ENCODE results near the gene AGBL1.

AGBL1 gene

GRCh38 chr15:86555098-86555497 is 475.4 kb downstream of the AGBL1 start:
- ChIA-PET CTCF (no interaction called here), POLR2A (no interaction called here)
- no peak overlapping the region for H3K4me3 ChIP-seq (ENCODE audit: low read depth, low read length)
- DNase-seq (ENCODE audit: low read depth, low spot score) = no peak
- TF ChIP-seq CTCF (IDR thresholded peaks at IDR 0.05; ENCODE audit: insufficient read depth, low read length, missing control alignments) = no peak

DNA sequence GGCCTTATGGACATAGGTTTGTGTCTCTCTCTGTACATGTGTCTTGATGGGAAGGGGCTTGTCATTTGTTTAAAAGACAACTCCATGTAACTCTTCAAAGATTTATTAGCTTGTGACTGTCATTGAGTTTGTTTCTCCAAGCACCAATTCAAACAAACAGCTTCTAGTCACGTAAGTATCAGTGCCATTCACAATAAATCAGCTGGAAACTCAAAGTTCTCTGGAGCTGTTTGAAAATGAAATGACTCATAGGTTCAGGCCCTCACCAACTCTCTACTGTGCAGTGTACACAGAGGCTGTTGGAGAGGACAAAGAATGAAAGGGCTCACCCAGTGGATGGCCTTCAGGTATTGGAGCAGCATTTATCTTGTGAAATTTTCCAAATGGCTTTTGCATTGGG is 476.3 kb downstream of the AGBL1 start:
- no peak for DNase-seq (ENCODE audit: low read depth, low spot score)
- no peak for TF ChIP-seq CTCF (IDR thresholded peaks at IDR 0.05; ENCODE audit: insufficient read depth, low read length, missing control alignments)
- no peak overlapping the region for H3K4me3 ChIP-seq (ENCODE audit: low read depth, low read length)
- CTCF ChIA-PET = no interaction called here
- POLR2A ChIA-PET = no interaction called here

DNA sequence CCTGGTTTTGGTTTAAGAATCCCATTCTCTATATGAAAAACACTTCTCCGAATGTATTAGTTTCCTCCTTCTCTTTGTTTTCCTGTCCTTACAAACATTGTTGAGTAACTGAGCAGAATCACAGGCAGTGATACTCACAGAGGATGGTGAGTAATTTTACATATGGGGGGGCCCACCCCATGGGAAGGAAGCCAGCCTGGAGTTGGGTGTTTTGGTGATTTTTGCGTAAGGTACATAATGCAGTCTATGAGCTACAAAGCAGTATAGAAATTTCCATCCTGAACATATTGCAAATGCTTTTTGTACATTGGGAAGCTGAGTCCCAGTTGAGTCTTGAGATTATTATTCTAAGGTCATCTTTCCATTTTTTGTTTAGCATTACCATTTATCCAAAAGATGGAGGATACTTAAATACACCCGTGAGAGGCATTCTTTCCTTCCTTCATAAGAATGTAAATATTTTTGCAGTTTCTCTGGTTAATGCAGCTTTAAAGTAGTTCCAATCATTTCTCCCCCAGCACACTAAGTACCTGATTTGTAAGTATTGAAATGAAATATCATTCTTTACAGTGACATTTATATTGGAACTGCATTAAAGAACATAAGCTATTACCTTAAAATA is 476.8 kb downstream of the AGBL1 start:
- no peak for DNase-seq (ENCODE audit: low read depth, low spot score)
- ChIA-PET POLR2A (no interaction called here), CTCF (no interaction called here)
- TF ChIP-seq CTCF (IDR thresholded peaks at IDR 0.05; ENCODE audit: insufficient read depth, low read length, missing control alignments) = no peak
- H3K4me3 ChIP-seq (ENCODE audit: low read depth, low read length) = no peak overlapping the region

DNA sequence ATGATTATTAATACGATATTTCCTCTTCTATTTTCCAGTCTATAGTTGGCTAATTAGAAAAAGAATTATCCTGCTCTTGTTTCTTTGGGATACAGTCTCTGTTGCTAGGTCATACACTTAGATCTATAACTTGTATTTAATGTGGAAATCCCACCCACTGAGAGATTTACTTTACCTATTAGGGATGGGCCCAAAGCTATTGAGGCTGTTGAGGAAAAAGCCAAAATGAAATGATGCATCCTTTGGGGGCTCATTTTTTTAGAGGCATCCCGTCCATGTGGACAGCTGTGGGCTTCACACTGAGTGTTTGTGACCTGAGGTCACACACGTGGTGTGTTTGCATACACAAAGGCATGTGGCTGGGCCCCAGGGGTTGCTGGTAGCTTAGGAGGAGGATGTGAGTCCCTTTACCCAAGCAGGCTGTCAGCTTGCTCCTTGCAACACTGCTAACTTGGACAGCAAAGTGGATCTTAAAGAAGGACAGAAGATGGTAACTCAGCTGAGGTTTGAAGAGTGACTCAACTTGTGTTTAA is 477.4 kb downstream of the AGBL1 start:
- no peak overlapping the region for H3K4me3 ChIP-seq (ENCODE audit: low read depth, low read length)
- no peak for TF ChIP-seq CTCF (IDR thresholded peaks at IDR 0.05; ENCODE audit: insufficient read depth, low read length, missing control alignments)
- ChIA-PET CTCF (no interaction called here), POLR2A (no interaction called here)
- DNase-seq (ENCODE audit: low read depth, low spot score) = no peak

GRCh38 chr15:86558252-86558651 is 478.6 kb downstream of the AGBL1 start:
- H3K4me3 ChIP-seq (ENCODE audit: low read depth, low read length) = no peak overlapping the region
- ChIA-PET CTCF (no interaction called here), POLR2A (no interaction called here)
- no peak for DNase-seq (ENCODE audit: low read depth, low spot score)
- TF ChIP-seq CTCF (IDR thresholded peaks at IDR 0.05; ENCODE audit: insufficient read depth, low read length, missing control alignments) = no peak

DNA sequence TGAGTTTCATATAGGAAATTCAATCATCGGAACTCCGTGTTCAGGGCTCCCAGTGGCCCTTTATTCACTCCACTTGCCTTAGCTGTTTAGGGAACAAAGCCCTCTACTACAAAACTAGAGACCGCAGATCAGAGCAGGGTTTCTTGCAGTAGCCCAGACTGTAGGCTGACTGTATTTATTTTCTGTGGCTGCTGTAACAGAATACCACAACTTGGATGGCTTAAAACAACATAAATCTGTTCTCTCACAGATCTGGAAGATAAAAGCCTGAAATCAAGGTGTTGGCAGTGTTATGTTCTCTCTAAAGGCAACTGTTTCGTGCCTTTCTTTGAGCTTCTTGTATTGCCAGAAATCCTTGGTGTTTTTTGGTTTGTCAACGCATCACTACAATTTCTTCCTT is 479.0 kb downstream of the AGBL1 start:
- ChIA-PET CTCF (no interaction called here), POLR2A (no interaction called here)
- no peak for DNase-seq (ENCODE audit: low read depth, low spot score)
- no peak overlapping the region for H3K4me3 ChIP-seq (ENCODE audit: low read depth, low read length)
- TF ChIP-seq CTCF (IDR thresholded peaks at IDR 0.05; ENCODE audit: insufficient read depth, low read length, missing control alignments) = no peak
